Adrenal gland (tissue), 12 donors: ENCODE results near the gene ERAL1. TPM values are rescaled to one million over a fixed set of nuclear protein-coding genes. Genes with fewer than 3 reads are reported as not detected.

Experiments
- microRNA counts, 2 donors: library from miRNA; unstranded; fragments of <30 nt; microRNA quantifications; one replicate each; lab custom pipeline; 2016
- microRNA-seq, 3 donors: library from miRNA; unstranded; fragments of <30 nt; microRNA quantifications; one replicate each; pipeline ENCODE4, GENCODE V29; 2017 to 2020
- polyA plus RNA-seq, 3 donors: library from polyadenylated mRNA; stranded (reverse); fragments of 200-250 nt in 2 of 3; fragments of 350-450 nt in 1 of 3; fragmentation: Illumina TruSeq in 1 of 3; extraction: RNeasy Lipid Tissue Mini Kit (QIAGEN cat#74804) in 1 of 3; gene quantifications; one replicate each; pipeline ENCODE4 v1.2.3, GENCODE V29; 2013 to 2014
- small RNA-seq, 2 donors: library from RNA; depleted of rRNA; stranded (forward); fragments of <200 nt; gene quantifications; one replicate each; pipeline ENCODE3, GENCODE V24; 2016
- total RNA-seq, 9 donors: library from RNA; depleted of rRNA in 4 of 9; stranded (reverse); fragments of >200 nt in 4 of 9; fragments of 120-200 nt in 1 of 9; fragmentation: NEBNext Ultra II Directional in 1 of 9; extraction: Animal tissue kit (Norgen Biotek cat#: 25700) in 1 of 9; gene quantifications; one replicate each; pipeline versions ENCODE4 v1.1.0 to v1.2.4, GENCODE V29; 2013 to 2023
- donor health status: healthy with polysubstance abuse.
- donor health status: Bipolar disorder and iron deficiency.
- donor health status: DM: yes; HTN: yes; CAD: no.
- donor health status: DM: no; HTN: no; CAD: no.
- donor health status: DM: no; HTN: no; CAD: no.
- donor health status: DM: yes; HTN: yes; CAD: no.

The ERAL1 gene
- total and polyA plus RNA-seq, 12 donors: 42.8 to 80.8 (median 55.1) TPM

MicroRNAs encoded within 50 kb of the gene (microRNA counts, 767-probe panel; counts per million panel counts)
- microRNA hsa-miR-144-3p (lab: Ali Mortazavi, UCI): 0 to 3,569 counts per million in 2 donors
- 4,554 to 6,747 counts per million in 2 donors for microRNA hsa-miR-451a (lab: Ali Mortazavi, UCI)

Small RNAs within 50 kb of the gene (microRNA-seq; reads per million reads assigned to microRNA genes)
- gene MIR451B: 0 reads per million in 3 donors

Small RNAs within 50 kb of the gene (small RNA-seq; reads per million reads assigned to genes)
- 0 reads per million in 2 donors for gene RF00019

Other genes with a start within 250 kb of the ERAL1 start
- 10 to 100 TPM in 2 of 9 donors, 1 to 10 TPM in 7; 1.1 to 12.3 (median 5.2) TPM for gene RSKR, start 240.8 kb upstream of the ERAL1 start, total RNA-seq
- gene RSKR, start 240.8 kb upstream of the ERAL1 start, polyA plus RNA-seq: 10 to 100 TPM in 1 of 3 donors, 1 to 10 TPM in 2; 2.7 to 12.2 (median 4.3) TPM
- 100 to 1,000 TPM in 8 of 9 donors, 10 to 100 TPM in 1; 93.1 to 228 (median 139) TPM for gene BLTP2, start 209.9 kb upstream of the ERAL1 start, total RNA-seq
- gene BLTP2, start 209.9 kb upstream of the ERAL1 start, polyA plus RNA-seq: 100 to 1,000 TPM in 1 of 3 donors, 10 to 100 TPM in 2; 27.8 to 137 (median 29.9) TPM
- gene SDF2, start 193.1 kb upstream of the ERAL1 start, total RNA-seq: 100 to 1,000 TPM in 3 of 9 donors, 10 to 100 TPM in 6; 58.5 to 195 (median 84.8) TPM
- gene SDF2, start 193.1 kb upstream of the ERAL1 start, polyA plus RNA-seq: 100 to 1,000 TPM in 1 of 3 donors, 10 to 100 TPM in 2; 50.6 to 121 (median 52.7) TPM
- gene SUPT6H, start 192.8 kb upstream of the ERAL1 start, total RNA-seq: 100 to 1,000 TPM in 1 of 9 donors, 10 to 100 TPM in 8; 48.1 to 125 (median 68.5) TPM
- gene SUPT6H, start 192.8 kb upstream of the ERAL1 start, polyA plus RNA-seq: 10 to 100 TPM; 58.9 to 76.4 (median 74.2) TPM
- gene PROCA1, start 143.1 kb upstream of the ERAL1 start, total RNA-seq: 1 to 10 TPM in 4 of 9 donors, under 1 TPM in 4, not detected in 1; 0.61 to 3.2 (median 1.6) TPM
- gene PROCA1, start 143.1 kb upstream of the ERAL1 start, polyA plus RNA-seq: 1 to 10 TPM in 2 of 3 donors, under 1 TPM in 1; 0.75 to 8.8 (median 3.8) TPM
- 100 to 1,000 TPM; 111 to 332 (median 150) TPM for gene RAB34, start 137.1 kb upstream of the ERAL1 start, total RNA-seq
- gene RAB34, start 137.1 kb upstream of the ERAL1 start, polyA plus RNA-seq: 100 to 1,000 TPM; 114 to 195 (median 139) TPM
- 1,000 to 10,000 TPM in 5 of 9 donors, 100 to 1,000 TPM in 4; 135 to 1,266 (median 1,139) TPM for gene RPL23A, start 135.0 kb upstream of the ERAL1 start, total RNA-seq
- 100 to 1,000 TPM; 523 to 901 (median 672) TPM for gene RPL23A, start 135.0 kb upstream of the ERAL1 start, polyA plus RNA-seq
- 10 to 100 TPM in 2 of 9 donors, 1 to 10 TPM in 6, under 1 TPM in 1; 0.52 to 13.0 (median 5.6) TPM for gene TLCD1, start 128.8 kb upstream of the ERAL1 start, total RNA-seq
- 10 to 100 TPM in 1 of 3 donors, 1 to 10 TPM in 2; 3.9 to 18.8 (median 6.8) TPM for gene TLCD1, start 128.8 kb upstream of the ERAL1 start, polyA plus RNA-seq
- 10 to 100 TPM in 1 of 9 donors, 1 to 10 TPM in 7, under 1 TPM in 1; 0.54 to 11.9 (median 6.1) TPM for gene NEK8, start 126.2 kb upstream of the ERAL1 start, total RNA-seq
- gene NEK8, start 126.2 kb upstream of the ERAL1 start, polyA plus RNA-seq: 10 to 100 TPM in 1 of 3 donors, 1 to 10 TPM in 2; 6.0 to 10.8 (median 6.6) TPM
- gene TRAF4, start 111.0 kb upstream of the ERAL1 start, total RNA-seq: 10 to 100 TPM in 8 of 9 donors, 1 to 10 TPM in 1; 8.2 to 50.5 (median 23.0) TPM
- gene TRAF4, start 111.0 kb upstream of the ERAL1 start, polyA plus RNA-seq: 10 to 100 TPM; 13.0 to 22.7 (median 17.9) TPM
- gene FAM222B, start 12.2 kb upstream of the ERAL1 start, total RNA-seq: 10 to 100 TPM in 6 of 9 donors, 1 to 10 TPM in 3; 5.0 to 18.3 (median 14.8) TPM
- 10 to 100 TPM in 2 of 3 donors, 1 to 10 TPM in 1; 4.9 to 16.4 (median 10.6) TPM for gene FAM222B, start 12.2 kb upstream of the ERAL1 start, polyA plus RNA-seq
- 100 to 1,000 TPM in 2 of 9 donors, 10 to 100 TPM in 7; 23.8 to 193 (median 85.3) TPM for gene FLOT2, start 42.7 kb downstream of the ERAL1 start, total RNA-seq
- gene FLOT2, start 42.7 kb downstream of the ERAL1 start, polyA plus RNA-seq: 10 to 100 TPM; 36.8 to 43.3 (median 43.1) TPM
- 10 to 100 TPM in 8 of 9 donors, 1 to 10 TPM in 1; 4.4 to 23.5 (median 14.9) TPM for gene DHRS13, start 48.1 kb downstream of the ERAL1 start, total RNA-seq
- 10 to 100 TPM in 2 of 3 donors, 1 to 10 TPM in 1; 8.9 to 15.4 (median 10.5) TPM for gene DHRS13, start 48.1 kb downstream of the ERAL1 start, polyA plus RNA-seq
- gene PHF12, start 96.5 kb downstream of the ERAL1 start, total RNA-seq: 10 to 100 TPM; 14.4 to 47.9 (median 31.4) TPM
- 10 to 100 TPM; 16.2 to 22.7 (median 18.7) TPM for gene PHF12, start 96.5 kb downstream of the ERAL1 start, polyA plus RNA-seq
- 1 to 10 TPM in 1 of 9 donors, under 1 TPM in 2, not detected in 6; 0.11 to 1.0 (median 0.14) TPM for gene SEZ6, start 151.0 kb downstream of the ERAL1 start, total RNA-seq
- gene SEZ6, start 151.0 kb downstream of the ERAL1 start, polyA plus RNA-seq: under 1 TPM; 0.18 to 0.88 (median 0.47) TPM
- gene PIPOX, start 188.1 kb downstream of the ERAL1 start, total RNA-seq: 1 to 10 TPM in 7 of 9 donors, under 1 TPM in 2; 0.47 to 2.2 (median 1.4) TPM
- gene PIPOX, start 188.1 kb downstream of the ERAL1 start, polyA plus RNA-seq: under 1 TPM; 0.34 to 0.97 (median 0.82) TPM